ENCODE measurements around the gene TMEM214. TPM values are rescaled to one million over a fixed set of nuclear protein-coding genes. Genes with fewer than 3 reads are reported as not detected.

Gene TMEM214, protein sequence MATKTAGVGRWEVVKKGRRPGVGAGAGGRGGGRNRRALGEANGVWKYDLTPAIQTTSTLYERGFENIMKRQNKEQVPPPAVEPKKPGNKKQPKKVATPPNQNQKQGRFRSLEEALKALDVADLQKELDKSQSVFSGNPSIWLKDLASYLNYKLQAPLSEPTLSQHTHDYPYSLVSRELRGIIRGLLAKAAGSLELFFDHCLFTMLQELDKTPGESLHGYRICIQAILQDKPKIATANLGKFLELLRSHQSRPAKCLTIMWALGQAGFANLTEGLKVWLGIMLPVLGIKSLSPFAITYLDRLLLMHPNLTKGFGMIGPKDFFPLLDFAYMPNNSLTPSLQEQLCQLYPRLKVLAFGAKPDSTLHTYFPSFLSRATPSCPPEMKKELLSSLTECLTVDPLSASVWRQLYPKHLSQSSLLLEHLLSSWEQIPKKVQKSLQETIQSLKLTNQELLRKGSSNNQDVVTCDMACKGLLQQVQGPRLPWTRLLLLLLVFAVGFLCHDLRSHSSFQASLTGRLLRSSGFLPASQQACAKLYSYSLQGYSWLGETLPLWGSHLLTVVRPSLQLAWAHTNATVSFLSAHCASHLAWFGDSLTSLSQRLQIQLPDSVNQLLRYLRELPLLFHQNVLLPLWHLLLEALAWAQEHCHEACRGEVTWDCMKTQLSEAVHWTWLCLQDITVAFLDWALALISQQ
- 14.1 and 33.0 TPM in 2 replicates for total RNA-seq

DNA sequence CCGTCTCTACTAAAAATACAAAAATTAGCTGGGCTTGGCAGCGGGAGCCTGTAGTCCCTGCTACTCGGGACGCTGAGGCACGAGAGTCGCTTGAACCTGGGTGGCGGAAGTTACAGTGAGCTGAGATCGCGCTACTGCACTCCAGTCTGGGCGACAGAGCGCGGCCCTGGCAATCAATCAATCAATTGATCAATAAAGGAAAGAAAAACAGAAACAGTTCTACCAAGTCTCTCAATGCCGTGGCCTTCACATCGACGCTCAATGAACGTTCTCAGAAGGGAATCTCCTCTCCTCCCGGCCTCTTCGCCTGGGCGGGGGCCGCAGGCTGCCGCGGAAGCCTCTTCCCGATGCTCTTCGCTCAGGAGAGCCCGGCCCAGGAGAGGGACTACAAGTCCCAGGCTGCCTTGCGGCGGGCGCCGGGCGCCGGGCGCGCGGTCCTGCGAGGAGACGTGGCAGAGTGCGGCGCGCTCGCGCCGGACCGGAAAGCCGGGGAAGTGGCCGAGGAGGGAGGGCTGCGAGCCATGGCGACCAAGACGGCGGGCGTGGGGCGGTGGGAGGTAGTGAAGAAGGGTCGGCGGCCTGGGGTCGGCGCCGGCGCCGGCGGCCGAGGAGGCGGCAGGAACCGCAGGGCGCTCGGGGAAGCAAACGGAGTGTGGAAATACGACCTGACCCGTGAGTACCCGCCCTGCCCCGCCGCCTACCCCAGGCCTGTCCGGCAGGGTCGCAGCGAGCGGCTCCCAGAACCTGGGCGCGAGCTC is at the start of gene TMEM214:
TSS of gene TMEM214 (plus strand) at position 471 of the 758 bp plus-strand sequence. CDS start at position 522, 51 bp downstream.

DNA sequence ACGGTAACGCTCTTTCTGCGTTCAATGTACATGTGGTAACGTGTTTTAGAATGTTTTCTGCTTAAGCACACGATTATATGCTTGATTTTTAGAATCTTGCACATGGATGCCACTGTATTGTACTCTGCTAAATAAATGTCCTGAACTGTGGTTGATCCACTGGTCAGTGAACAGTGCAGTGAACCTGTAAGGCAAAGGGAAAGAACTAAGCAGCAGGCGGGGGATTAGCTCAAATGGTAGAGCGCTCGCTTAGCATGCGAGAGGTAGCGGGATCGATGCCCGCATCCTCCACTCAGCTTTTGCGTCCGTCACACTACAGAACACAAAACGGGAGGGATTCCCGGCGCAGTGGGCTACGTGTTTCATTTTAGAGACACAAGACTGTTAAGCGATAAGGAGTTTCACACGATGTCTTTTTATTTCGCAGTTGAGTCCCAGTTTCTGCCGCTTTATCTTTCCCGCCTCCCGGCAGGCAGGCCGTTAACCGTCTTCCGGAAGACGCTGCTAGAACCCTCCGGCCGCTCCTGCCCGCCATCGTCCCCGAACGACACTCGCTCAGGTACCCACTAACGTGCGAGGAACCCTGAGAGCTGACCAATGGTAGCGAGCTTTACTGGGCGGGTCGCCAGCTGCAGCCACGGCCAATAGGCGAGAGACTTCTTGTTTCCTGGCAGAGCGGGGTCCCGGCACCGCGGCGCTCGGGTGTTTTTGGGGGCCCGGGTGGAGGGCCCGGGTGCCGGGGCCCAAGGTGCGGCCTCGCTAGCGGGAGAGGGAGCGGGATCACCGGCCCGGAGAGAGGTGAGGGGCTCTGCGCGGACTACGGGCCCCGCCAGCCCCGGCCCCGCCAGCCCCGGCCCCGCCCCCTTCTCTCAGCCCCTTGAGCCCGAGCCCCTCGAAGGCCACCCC is 18.5 kb downstream of the TMEM214 start, which contains the start of gene AGBL5:
TSS of gene AGBL5 (plus strand) at position 673 of the 906 bp plus-strand sequence. CDS start 1,291 bp downstream, outside the sequence.

DNA sequence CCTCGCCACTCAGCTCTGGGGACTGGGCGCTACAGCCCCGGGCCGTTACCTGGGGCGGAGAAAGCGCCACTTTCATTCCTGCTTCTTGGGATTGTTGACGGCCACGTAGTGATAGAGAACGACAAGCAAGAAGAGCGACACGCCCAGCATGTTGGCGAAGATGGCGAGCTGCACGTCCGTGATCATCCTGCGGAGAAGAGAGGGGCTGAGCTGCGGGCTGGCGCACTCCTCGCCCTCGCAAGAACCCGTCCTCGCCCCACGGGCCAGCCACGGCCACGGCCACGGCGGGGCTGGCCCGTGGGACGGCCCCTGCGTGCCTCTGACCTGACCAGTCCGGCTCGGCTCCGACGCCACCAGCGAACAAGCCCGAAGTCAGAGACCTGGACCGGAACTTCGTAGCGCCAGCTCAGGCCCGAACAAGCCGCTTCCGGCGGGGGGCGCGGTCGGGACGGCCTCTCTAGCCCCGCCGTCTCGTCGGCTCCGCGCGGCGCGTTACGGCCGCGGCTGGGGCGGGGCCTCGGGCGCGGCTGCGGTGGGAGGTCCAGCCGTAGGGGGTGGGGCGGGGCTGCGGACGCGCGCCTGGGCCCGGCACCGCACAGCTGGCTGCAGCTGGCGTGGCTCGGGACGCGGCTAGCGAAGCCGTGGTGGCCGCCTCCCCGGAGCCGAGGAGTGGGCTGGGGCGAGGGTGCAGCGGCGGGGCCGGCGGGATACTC is 38.7 kb downstream of the TMEM214 start, which contains the start of gene OST4:
TSS of gene OST4 (minus strand) at position 378 of the 713 bp plus-strand sequence.

DNA sequence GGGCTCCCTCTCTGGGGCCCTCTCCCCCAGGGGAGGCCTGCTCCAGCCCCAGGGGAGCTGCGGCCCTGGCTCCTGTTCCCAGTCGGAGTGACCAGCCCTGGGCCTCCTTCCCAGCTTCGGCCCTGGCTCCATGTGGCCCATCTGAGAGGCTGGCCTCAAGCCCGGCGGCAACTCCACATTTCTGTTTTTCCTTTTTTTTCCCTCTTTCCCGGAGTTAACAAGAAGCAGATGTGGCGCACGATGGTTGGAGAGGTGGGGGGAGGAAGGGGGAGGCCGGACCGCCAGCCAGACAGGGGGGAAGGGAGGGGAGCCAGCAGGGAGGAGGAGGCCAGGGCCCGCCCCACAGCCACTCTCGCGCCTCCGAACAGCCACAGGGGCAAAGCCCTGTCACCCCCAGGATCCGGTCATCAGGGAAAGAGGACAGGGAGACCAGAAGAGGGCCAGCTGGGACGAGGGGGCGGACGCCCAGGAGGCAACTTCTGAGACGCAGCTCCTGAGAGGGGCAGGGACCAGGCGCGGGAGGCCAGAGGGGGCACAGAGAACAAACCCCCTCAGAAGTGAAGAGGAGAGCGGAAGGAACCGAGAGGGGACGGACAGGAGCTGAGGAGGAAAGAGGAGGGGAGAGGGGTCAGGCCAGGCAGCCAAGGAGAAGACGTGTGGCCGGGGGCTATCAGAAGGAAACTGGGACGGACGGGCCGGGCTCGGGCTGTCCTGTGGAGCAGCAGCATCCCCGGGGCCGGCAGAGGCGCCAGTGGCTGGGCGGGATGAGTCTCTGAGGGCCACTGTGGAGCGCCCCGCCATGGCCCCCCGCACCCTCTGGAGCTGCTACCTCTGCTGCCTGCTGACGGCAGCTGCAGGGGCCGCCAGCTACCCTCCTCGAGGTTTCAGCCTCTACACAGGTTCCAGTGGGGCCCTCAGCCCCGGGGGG is 45.8 kb downstream of the TMEM214 start, which contains the start of gene EMILIN1:
TSS of gene EMILIN1 (plus strand) at position 349 of the 928 bp plus-strand sequence. CDS start at position 800, 451 bp downstream.

DNA sequence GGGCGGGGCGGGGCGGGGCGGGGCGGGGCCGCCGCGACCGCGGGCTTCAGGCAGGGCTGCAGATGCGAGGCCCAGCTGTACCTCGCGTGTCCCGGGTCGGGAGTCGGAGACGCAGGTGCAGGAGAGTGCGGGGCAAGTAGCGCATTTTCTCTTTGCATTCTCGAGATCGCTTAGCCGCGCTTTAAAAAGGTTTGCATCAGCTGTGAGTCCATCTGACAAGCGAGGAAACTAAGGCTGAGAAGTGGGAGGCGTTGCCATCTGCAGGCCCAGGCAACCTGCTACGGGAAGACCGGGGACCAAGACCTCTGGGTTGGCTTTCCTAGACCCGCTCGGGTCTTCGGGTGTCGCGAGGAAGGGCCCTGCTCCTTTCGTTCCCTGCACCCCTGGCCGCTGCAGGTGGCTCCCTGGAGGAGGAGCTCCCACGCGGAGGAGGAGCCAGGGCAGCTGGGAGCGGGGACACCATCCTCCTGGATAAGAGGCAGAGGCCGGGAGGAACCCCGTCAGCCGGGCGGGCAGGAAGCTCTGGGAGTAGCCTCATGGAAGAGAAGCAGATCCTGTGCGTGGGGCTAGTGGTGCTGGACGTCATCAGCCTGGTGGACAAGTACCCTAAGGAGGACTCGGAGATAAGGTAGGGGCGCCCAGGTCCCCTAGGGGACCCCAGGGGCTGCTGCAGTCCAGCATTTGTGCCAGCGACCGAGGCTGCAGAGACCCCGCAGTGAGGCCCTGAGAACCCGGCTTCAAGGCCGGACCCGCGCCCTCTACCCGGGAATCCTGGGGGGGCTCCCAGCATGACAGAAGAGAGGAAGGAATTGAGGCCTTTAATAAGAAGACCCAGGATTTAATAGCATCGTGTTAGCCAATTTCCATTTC is 54.2 kb downstream of the TMEM214 start, which contains the start of gene KHK:
TSS of gene KHK (plus strand) at position 49 of the 870 bp plus-strand sequence. CDS start at position 537, 488 bp downstream.

Other genes with a start within 250 kb of the TMEM214 start
- 6.7 and 13.9 TPM in 2 replicates for gene CENPA, start 246.9 kb upstream of the TMEM214 start, total RNA-seq
- not detected in 2 replicates for gene DPYSL5, start 184.8 kb upstream of the TMEM214 start, total RNA-seq
- 0.49 and 1.6 TPM in 2 replicates for gene MAPRE3, start 62.3 kb upstream of the TMEM214 start, total RNA-seq
- gene AGBL5, start 18.7 kb downstream of the TMEM214 start, total RNA-seq, result 10.4 and 13.0 TPM in 2 replicates
- gene OST4, start 38.7 kb downstream of the TMEM214 start, total RNA-seq, result 391 and 400 TPM in 2 replicates
- gene EMILIN1, start 45.6 kb downstream of the TMEM214 start, total RNA-seq, result 2.3 and 49.0 TPM in 2 replicates
- 2.8 and 4.5 TPM in 2 replicates for gene KHK, start 53.8 kb downstream of the TMEM214 start, total RNA-seq
- 0.65 and 2.3 TPM in 2 replicates for gene CGREF1, start 86.2 kb downstream of the TMEM214 start, total RNA-seq
- 0.06 TPM in 1 of 2 replicates, not detected in the other for gene ABHD1, start 90.8 kb downstream of the TMEM214 start, total RNA-seq
- gene PREB, start 101.7 kb downstream of the TMEM214 start, total RNA-seq, result 23.2 and 61.4 TPM in 2 replicates
- not detected in 2 replicates for gene PRR30, start 106.4 kb downstream of the TMEM214 start, total RNA-seq
- gene TCF23, start 116.0 kb downstream of the TMEM214 start, total RNA-seq, result not detected in 2 replicates
- gene ATRAID, start 179.1 kb downstream of the TMEM214 start, total RNA-seq, result 95.0 and 112 TPM in 2 replicates
- 10.7 and 57.2 TPM in 2 replicates for gene SLC5A6, start 179.3 kb downstream of the TMEM214 start, total RNA-seq
- gene CAD, start 184.4 kb downstream of the TMEM214 start, total RNA-seq, result 27.0 and 81.6 TPM in 2 replicates
- 0.81 and 34.7 TPM in 2 replicates for gene SLC30A3, start 230.1 kb downstream of the TMEM214 start, total RNA-seq
- 0.16 and 4.4 TPM in 2 replicates for gene DNAJC5G, start 242.5 kb downstream of the TMEM214 start, total RNA-seq
- gene TRIM54, start 249.5 kb downstream of the TMEM214 start, total RNA-seq, result 3.1 TPM in 1 of 2 replicates, not detected in the other

Measured in bladder microvascular endothelial cell (primary cell).